Endothelial cell of umbilical vein (primary cell): ENCODE data around the gene GIPC3.

ENCODE experiments used
- CTCF ChIP-seq, 2 donors: IDR thresholded peaks; 1 replicate in 1 of 2; 2 replicates in 1 of 2; pipeline ENCODE4 v1.5.1; 2011; ENCODE audit warnings: low read length in 2 of 2, mild to moderate bottlenecking in 2 of 2, moderate library complexity in 2 of 2, control low read depth in 1 of 2, inconsistent platforms in 1 of 2, low read depth in 1 of 2; ENCODE audit not compliant: insufficient read depth in 1 of 2; ENCODE audit errors: extremely low read depth in 1 of 2
- EZH2 ChIP-seq: IDR thresholded peaks from 2 replicates; pipeline ENCODE4 v1.6.1; 2012; ENCODE audit warnings: borderline replicate concordance, low read depth, mild to moderate bottlenecking, moderate library complexity, low read length, inconsistent platforms; ENCODE audit not compliant: severe bottlenecking
- FOS ChIP-seq: IDR thresholded peaks from 2 replicates; pipeline ENCODE4 v1.6.1; 2011; ENCODE audit warnings: mild to moderate bottlenecking, low read length, moderate library complexity, borderline replicate concordance; ENCODE audit not compliant: insufficient read depth
- GATA2 ChIP-seq: IDR thresholded peaks from 2 replicates; pipeline ENCODE4 v1.7.0; 2011; ENCODE audit warnings: low read depth, mild to moderate bottlenecking, moderate library complexity, mixed read lengths, low read length; ENCODE audit not compliant: insufficient read length, insufficient read depth
- JUN ChIP-seq: IDR thresholded peaks from 2 replicates; pipeline ENCODE4 v1.6.1; 2011; ENCODE audit warnings: borderline replicate concordance, low read depth; ENCODE audit not compliant: insufficient read length, insufficient read depth
- MAX ChIP-seq: IDR thresholded peaks from 2 replicates; pipeline ENCODE4 v1.6.1; 2011; ENCODE audit not compliant: insufficient read depth, insufficient read length
- MYC ChIP-seq: IDR thresholded peaks from one replicate; pipeline ENCODE4 v1.6.1; 2011; ENCODE audit warnings: mild to moderate bottlenecking, low read depth, low read length
- POLR2A ChIP-seq: IDR thresholded peaks from 2 replicates; pipeline ENCODE4 v1.6.1; 2012; ENCODE audit warnings: low read depth, mild to moderate bottlenecking, control low read depth, low read length
- POLR2AphosphoS5 ChIP-seq: IDR thresholded peaks from 2 replicates; pipeline ENCODE4 v1.6.1; 2012; ENCODE audit warnings: low read depth, mild to moderate bottlenecking, control low read depth, low read length, moderate library complexity; ENCODE audit not compliant: insufficient read depth

- TF ChIP-seq CTCF (IDR thresholded peaks at IDR 0.05; ENCODE audit: extremely low read depth in 1 of 2, insufficient read depth in 1 of 2, low read depth in 1 of 2, low read length in 2 of 2) = no peak
- TF ChIP-seq POLR2A = no peak
- TF ChIP-seq EZH2 = no peak
- TF ChIP-seq MYC = no peak
- no peak for TF ChIP-seq POLR2AphosphoS5
- no peak for TF ChIP-seq MAX
- TF ChIP-seq JUN = no peak
- no peak for TF ChIP-seq FOS
- TF ChIP-seq GATA2 = no peak
These were observed 39.6 kb upstream of the GIPC3 start for GRCh38 chr19:3545669-3546034.
